GM12878 (cell line): ENCODE data around the gene TIMM22. TPM values are rescaled to one million over a fixed set of nuclear protein-coding genes. Genes with fewer than 3 reads are reported as not detected.

Experiments
- BCL3 ChIP-seq: IDR thresholded peaks from 2 replicates; pipeline ENCODE4 v1.6.1; 2011; ENCODE audit warnings: borderline replicate concordance, low read depth, mild to moderate bottlenecking, moderate library complexity, low read length; ENCODE audit not compliant: insufficient read depth, poor library complexity, severe bottlenecking
- ETV6 ChIP-seq, 2 experiments: fragments of 450-650 bp in 1 of 2; IDR thresholded peaks in 1 of 2; conservative IDR thresholded peaks in 1 of 2; 2 replicates each; pipeline ENCODE4 v1.6.1; 2014; ENCODE audit warnings: antibody characterized with exemption in 1 of 2, borderline replicate concordance in 1 of 2, low read depth in 1 of 2, mild to moderate bottlenecking in 1 of 2, moderate library complexity in 1 of 2
- GABPA ChIP-seq: IDR thresholded peaks from 2 replicates; pipeline ENCODE4 v1.6.1; 2014; ENCODE audit warnings: antibody characterized with exemption, low read depth, mild to moderate bottlenecking, inconsistent platforms
- PRDM15 ChIP-seq: fragments of 450-650 bp; formaldehyde crosslinking; IDR thresholded peaks from 2 replicates; pipeline ENCODE4 v1.4.0; 2020; ENCODE audit warnings: mild to moderate bottlenecking, moderate library complexity
- REST ChIP-seq: IDR thresholded peaks from 2 replicates; pipeline ENCODE4 v1.6.1; 2012; ENCODE audit warnings: mild to moderate bottlenecking, low read depth, low read length
- SUPT20H ChIP-seq: IDR thresholded peaks from 2 replicates; pipeline ENCODE4 v1.6.1; 2011; ENCODE audit warnings: low read depth, mild to moderate bottlenecking, low read length, moderate library complexity, borderline replicate concordance; ENCODE audit not compliant: control insufficient read depth
- WRNIP1 ChIP-seq: IDR thresholded peaks from 2 replicates; pipeline ENCODE4 v1.6.1; 2011; ENCODE audit warnings: low read depth, low read length, improper control_type of control experiment, borderline replicate concordance
- polyA plus RNA-seq, 11 experiments: library from polyadenylated mRNA; depleted of rRNA in 4 of 11; unstranded in 6 of 11; stranded (reverse) in 5 of 11; fragments of >200 nt; fragmentation: Nextera tagmentation in 4 of 11; fragmentation: Illumina TruSeq in 1 of 11; extraction: Ambion mirVana in 4 of 11; extraction: Trizol in 1 of 11; gene quantifications; 1 replicate in 1 of 11; 2 replicates in 10 of 11; pipeline versions ENCODE4 v1.2.1 to v1.2.3, GENCODE V29; 2011 to 2016; ENCODE audit warnings: inconsistent platforms in 2 of 11, missing spikeins in 2 of 11, low read depth in 1 of 11
- total RNA-seq, 4 experiments: library from RNA; depleted of rRNA in 3 of 4; stranded (reverse); fragments of >200 nt in 3 of 4; fragmentation: Illumina TruSeq in 1 of 4; extraction: Trizol in 1 of 4; gene quantifications; 2 replicates each; pipeline versions ENCODE4 v1.2.1 to v1.2.3, GENCODE V29; 2013 to 2021

Gene TIMM22
- total and polyA plus RNA-seq, 10 of the 15 experiments (the other 5 are each of a cell fraction or from before 2014, with no cell fraction given) = 4.4 to 25.0 (median 10.6) TPM

GRCh38 chr17:998111-998510, 1.2 kb downstream of the TIMM22 start (continued):
- no peak for TF ChIP-seq PRDM15 (CRISPR knock-in tag)
- TF ChIP-seq GABPA = no peak
- TF ChIP-seq SUPT20H = no peak
- TF ChIP-seq ETV6 (conservative IDR thresholded peaks at IDR 0.05 in 1 of 2, IDR thresholded peaks at IDR 0.05 in 1 of 2; ENCODE audit: borderline replicate concordance in 1 of 2, low read depth in 1 of 2) = no peak
- no peak for TF ChIP-seq REST
- TF ChIP-seq WRNIP1 = no peak
- no peak for TF ChIP-seq BCL3
- TF ChIP-seq, all 136 proteins: peak for 0
